HepG2 (cell line): ENCODE data around the gene PITHD1. TPM values are rescaled to one million over a fixed set of nuclear protein-coding genes. Genes with fewer than 3 reads are reported as not detected.

Experiments
- ATAC-seq: fragments of 200-7000 bp; cut with Tn5 transposase; 3 replicates; pipeline ENCODE4 v1.9.1; 2020; ENCODE audit warnings: mild to moderate bottlenecking, moderate library complexity
- BruUV-seq: library from RNA; stranded (reverse); fragments of 400-500 nt; replicated peaks from 2 replicates; lab custom pipeline; 2021; lab: Mats Ljungman, UMichigan
- CTCF ChIA-PET: fragments of 300-600 bp; formaldehyde crosslinking; extraction: SDS; loops from one replicate; lab custom pipeline; 2021; ENCODE audit warnings: low total read pairs, inconsistent platforms, low intra/inter-chr PET ratio; lab: Yijun Ruan, JAX
- POLR2A ChIA-PET: fragments of 350-600 bp; sonication (Branson Sonifier 250); formaldehyde crosslinking; loops from one replicate; lab custom pipeline; 2020; ENCODE audit warnings: antibody characterized with exemption, inconsistent platforms; lab: Yijun Ruan, JAX
- DNase-seq: peaks from one replicate; pipeline ENCODE4 v3.0.0-alpha.2; 2015; ENCODE audit warnings: low spot score
- FAIRE-seq: peaks from 3 replicates; lab custom pipeline; 2011; peaks lifted over from hg19 to GRCh38; lab: Jason Lieb, UNC
- H2AFZ ChIP-seq: one replicate; pipeline ENCODE4 v1.6.1; 2011; ENCODE audit warnings: low read length, inconsistent platforms
- H3K27ac ChIP-seq: fragments of 300-600 bp; 3 replicates; pipeline ENCODE4 v1.8.0; 2011; ENCODE audit warnings: mixed run types, mild to moderate bottlenecking, mixed read lengths, low read length, inconsistent platforms; ENCODE audit not compliant: insufficient read depth; ENCODE audit errors: extremely low read length
- H3K27me3 ChIP-seq, 2 experiments: fragments of 200-600 bp in 1 of 2; 2 replicates in 1 of 2; 3 replicates in 1 of 2; pipeline versions ENCODE4 v1.6.0 to v1.8.0; 2011; ENCODE audit warnings: low read length in 2 of 2, mild to moderate bottlenecking in 2 of 2, moderate library complexity in 2 of 2, inconsistent platforms in 1 of 2; ENCODE audit not compliant: insufficient read depth in 2 of 2, control insufficient read depth in 1 of 2
- H3K36me3 ChIP-seq, 2 experiments: fragments of 200-600 bp in 1 of 2; replicated peaks in 1 of 2; 2 replicates in 1 of 2; 3 replicates in 1 of 2; pipeline versions ENCODE4 v1.5.1 to v1.8.0; 2011; ENCODE audit warnings: low read length in 2 of 2, inconsistent platforms in 1 of 2; ENCODE audit not compliant: insufficient read depth in 2 of 2, control insufficient read depth in 1 of 2
- H3K4me1 ChIP-seq: 2 replicates; pipeline ENCODE4 v1.5.1; 2012; ENCODE audit warnings: low read length, inconsistent platforms; ENCODE audit not compliant: insufficient read depth
- H3K4me2 ChIP-seq: 2 replicates; pipeline ENCODE4 v1.6.0; 2011; ENCODE audit warnings: low read depth, low read length, inconsistent platforms
- H3K4me3 ChIP-seq, 3 experiments: fragments of 200-600 bp in 1 of 3; sonication (generic), shearing (Covaris generic) in 1 of 3; replicated peaks in 1 of 3; 2 replicates each; pipeline ENCODE4 v1.5.1; 2011 to 2016; ENCODE audit warnings: low read length in 3 of 3, inconsistent platforms in 2 of 3, low read depth in 2 of 3, mild to moderate bottlenecking in 2 of 3, control low read depth in 1 of 3, mixed read lengths in 1 of 3; ENCODE audit not compliant: insufficient read depth in 1 of 3
- H3K79me2 ChIP-seq: one replicate; pipeline ENCODE4 v1.6.1; 2011; ENCODE audit warnings: low read length, inconsistent platforms; ENCODE audit not compliant: insufficient read depth
- H3K9ac ChIP-seq: 2 replicates; pipeline ENCODE4 v1.6.0; 2011; ENCODE audit warnings: mild to moderate bottlenecking, low read depth, low read length, inconsistent platforms; ENCODE audit not compliant: insufficient read depth
- H3K9me3 ChIP-seq: 2 replicates; pipeline ENCODE4 v1.5.1; 2012; ENCODE audit warnings: mild to moderate bottlenecking, low read length
- H4K20me1 ChIP-seq: 2 replicates; pipeline ENCODE4 v1.6.0; 2011; ENCODE audit warnings: inconsistent platforms, mild to moderate bottlenecking, low read length, moderate library complexity; ENCODE audit not compliant: insufficient read depth
- HNF1A ChIP-seq, 2 experiments: sonication (generic) in 1 of 2; formaldehyde crosslinking in 1 of 2; IDR thresholded peaks; 2 replicates each; pipeline versions ENCODE4 v1.4.0 to v1.6.1; 2016 to 2020; ENCODE audit warnings: borderline replicate concordance in 1 of 2, low read depth in 1 of 2, mild to moderate bottlenecking in 1 of 2, missing genetic modification reagents in 1 of 2
- HNRNPLL ChIP-seq: fragments of 200-400 bp; formaldehyde crosslinking; IDR thresholded peaks from 2 replicates; pipeline ENCODE4 v1.6.1; 2017; ENCODE audit warnings: mild to moderate bottlenecking, low read depth, low read length; ENCODE audit not compliant: poor library complexity, severe bottlenecking
- STAG1 ChIP-seq: sonication (generic); formaldehyde crosslinking; IDR thresholded peaks from 2 replicates; pipeline ENCODE4 v1.4.0; 2020; ENCODE audit warnings: missing genetic modification reagents
- ZKSCAN5 ChIP-seq: sonication (generic); formaldehyde crosslinking; IDR thresholded peaks from 2 replicates; pipeline ENCODE4 v1.5.1; 2020; ENCODE audit warnings: mild to moderate bottlenecking, missing genetic modification reagents
- ZNF124 ChIP-seq: sonication (generic); formaldehyde crosslinking; IDR thresholded peaks from 2 replicates; pipeline ENCODE4 v1.4.0; 2020; ENCODE audit warnings: missing genetic modification reagents
- WGBS: methylation state at CpG from one replicate; pipeline ENCODE4 v1.1.6; 2017; ENCODE audit warnings: low lambda C conversion rate; 5-methylcytosine and 5-hydroxymethylcytosine counted together
- in situ Hi-C: cut with HindIII; loops from 2 replicates; pipeline ENCODE4 v1.10.0; 2017; ENCODE audit warnings: low pct_unique_long_range_greater_than_20kb; ENCODE audit not compliant: extremely low pct_ligation_motif_present
- intact Hi-C: fragments of 100-400 bp; cut with micrococcal nuclease; formaldehyde crosslinking; loops from one replicate; pipeline ENCODE4 v1.10.0; 2022; ENCODE audit not compliant: unreplicated experiment
- polyA plus RNA-seq, 8 experiments: library from polyadenylated mRNA; depleted of rRNA in 3 of 8; stranded (reverse) in 7 of 8; unstranded in 1 of 8; fragments of >200 nt; fragmentation: Illumina TruSeq in 4 of 8; extraction: Trizol in 4 of 8; gene quantifications; 2 replicates each; pipeline versions ENCODE4 v1.2.1 to v1.2.3, GENCODE V29; 2011 to 2016; ENCODE audit warnings: low read depth in 4 of 8, missing spikeins in 1 of 8, mixed read lengths in 1 of 8; ENCODE audit not compliant: insufficient read depth in 1 of 8
- total RNA-seq, 5 experiments: library from RNA; depleted of rRNA; stranded (reverse); fragments of >200 nt; fragmentation: Illumina TruSeq; extraction: Trizol; gene quantifications; 2 replicates each; pipeline ENCODE4 v1.2.3, GENCODE V29; 2016; ENCODE audit warnings: low read depth in 1 of 5
- TF ChIP-seq, protein P1 (sequence below): sonication (generic); formaldehyde crosslinking; IDR thresholded peaks from 2 replicates; pipeline ENCODE4 v1.4.0; 2020; ENCODE audit warnings: missing genetic modification reagents

Gene PITHD1
- total and polyA plus RNA-seq, 2 of the 13 experiments (the other 11 are each of a cell fraction or from before 2014, with no cell fraction given): 28.0 to 37.3 TPM

- Histone ChIP-seq H3K4me2 (no peak overlapping the region), H3K27ac (no peak overlapping the region), H3K9me3 (no peaks in the 10 kb centered on the region), H3K79me2 (no peaks in the 10 kb centered on the region), H3K4me1 (peaks cover 59% of the 10 kb centered on the region), H3K4me3 (no peak overlapping the region), H3K9ac (no peak overlapping the region), H3K27me3 (no peaks in the 10 kb centered on the region), H3K36me3 (peaks cover 2 to 8% of the 10 kb centered on the region in 2 experiments; a peak in 2 of 5 replicates), H4K20me1 (no peaks in the 10 kb centered on the region), H2AFZ (no peak overlapping the region)
- in situ Hi-C loops (loop anchor here (5.0 kb wide), 2 partner anchors 60 to 110 kb away; partner anchors contain the start of gene FUCA1), intact Hi-C loops (no loop called here)
- ATAC-seq (no peak), DNase-seq (no peak)
- ChIA-PET POLR2A (interaction anchor here (1.0 to 1.2 kb wide), 2 partner anchors 17 to 29 kb away, joined by 4 to 5 read pairs; partner anchors contain the start of gene PITHD1), CTCF (no interaction called here)
- 100% methylated on average over 2 of the region's 3 CpGs for WGBS
- BruUV-seq: no TSS peak
- no peak for TF ChIP-seq HNRNPLL
- TF ChIP-seq, protein P1, sequence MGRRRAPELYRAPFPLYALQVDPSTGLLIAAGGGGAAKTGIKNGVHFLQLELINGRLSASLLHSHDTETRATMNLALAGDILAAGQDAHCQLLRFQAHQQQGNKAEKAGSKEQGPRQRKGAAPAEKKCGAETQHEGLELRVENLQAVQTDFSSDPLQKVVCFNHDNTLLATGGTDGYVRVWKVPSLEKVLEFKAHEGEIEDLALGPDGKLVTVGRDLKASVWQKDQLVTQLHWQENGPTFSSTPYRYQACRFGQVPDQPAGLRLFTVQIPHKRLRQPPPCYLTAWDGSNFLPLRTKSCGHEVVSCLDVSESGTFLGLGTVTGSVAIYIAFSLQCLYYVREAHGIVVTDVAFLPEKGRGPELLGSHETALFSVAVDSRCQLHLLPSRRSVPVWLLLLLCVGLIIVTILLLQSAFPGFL: no peak
- no peak for TF ChIP-seq ZKSCAN5 (CRISPR knock-in tag)
- no peak for TF ChIP-seq STAG1
- TF ChIP-seq ZNF124 (CRISPR knock-in tag): no peak
- TF ChIP-seq HNF1A (IDR thresholded peaks at IDR 0.05; ENCODE audit: low read depth): no peak
- no peak for TF ChIP-seq HNF1A (CRISPR knock-in tag; IDR thresholded peaks at IDR 0.05; ENCODE audit: borderline replicate concordance)
- TF ChIP-seq, all 625 proteins: peak for 0
- FAIRE-seq: no peak
Observed at GRCh38 chr1:23807453-23807852, 29.2 kb downstream of the PITHD1 start.
